ENCODE results near the gene RASL11B.

DNA sequence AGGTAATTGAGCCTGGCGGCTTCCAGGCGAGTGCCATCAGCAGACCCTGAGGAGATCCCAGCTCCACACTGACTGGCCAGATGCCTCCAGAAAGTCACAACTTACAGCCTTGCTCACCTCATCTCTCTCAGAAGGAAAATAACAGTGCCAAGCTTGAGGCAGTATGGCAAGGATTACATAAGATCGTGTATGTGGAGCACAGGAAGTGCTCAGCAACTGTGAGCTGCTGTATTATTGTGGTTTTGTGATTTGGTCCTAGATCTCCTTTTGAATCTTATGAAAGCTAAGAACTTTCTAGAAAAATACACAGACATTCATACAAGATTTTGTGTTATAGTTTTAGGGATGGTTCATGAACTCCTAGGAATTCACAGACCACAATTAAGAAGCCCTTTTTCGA lies 14.0 kb downstream of the RASL11B start:
- no peak for TF ChIP-seq CTCF (IDR thresholded peaks at IDR 0.05; ENCODE audit: insufficient read depth, low read depth, low read length)
- no peak for TF ChIP-seq EZH2 (IDR thresholded peaks at IDR 0.05; ENCODE audit: insufficient read depth, low read length)

Data from astrocyte (in vitro differentiated cells and primary cell).